Esophagus squamous epithelium (tissue), 4 donors: ENCODE measurements around the gene VSTM5.

Experiments
- CTCF ChIP-seq, 6 experiments: fragments of 450-650 bp in 4 of 6; fragments of 200-600 bp in 2 of 6; sonication (generic) in 2 of 6; IDR thresholded peaks; one replicate each; pipeline ENCODE4 v1.5.1; 2016 to 2019; ENCODE audit warnings: antibody characterized with exemption in 6 of 6, mild to moderate bottlenecking in 4 of 6, moderate library complexity in 4 of 6
- POLR2A ChIP-seq, 4 donors: fragments of 450-650 bp; IDR thresholded peaks; one replicate each; pipeline ENCODE4 v1.6.1; 2017; ENCODE audit warnings: antibody characterized with exemption in 4 of 4, mild to moderate bottlenecking in 4 of 4, moderate library complexity in 3 of 4

DNA sequence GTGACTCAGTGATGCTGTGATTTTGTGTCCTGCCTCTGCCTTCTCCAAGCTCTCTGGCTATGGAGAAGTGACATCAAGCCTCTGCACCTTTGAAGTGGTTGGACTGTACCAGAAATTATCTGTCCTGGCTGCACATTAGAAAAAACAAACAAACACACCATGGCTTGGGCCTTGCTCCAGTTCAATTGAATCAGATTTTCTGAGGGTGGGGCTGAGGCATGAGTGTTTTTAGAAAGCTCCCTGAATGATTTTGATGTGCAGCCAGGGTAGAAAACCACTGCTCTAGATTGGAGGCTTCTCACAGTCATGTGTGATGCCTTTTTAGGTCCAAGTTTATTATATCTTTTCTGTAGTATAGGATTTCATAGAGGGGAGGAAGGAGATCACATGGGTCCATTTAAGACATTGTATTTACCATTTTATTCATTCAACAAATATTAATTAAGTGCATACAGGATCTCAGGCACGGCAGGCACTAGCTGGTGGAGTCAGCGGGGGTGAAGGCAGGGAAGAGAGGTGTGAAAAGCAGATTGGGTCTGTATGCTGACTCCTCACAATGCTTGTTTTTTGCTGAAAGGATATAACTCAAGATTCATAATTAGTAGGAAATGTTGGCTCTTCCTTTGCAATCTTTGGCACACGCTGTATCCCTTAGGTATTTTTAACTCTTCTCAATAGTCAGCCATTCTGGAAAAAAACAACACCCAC lies 7.1 kb upstream of the VSTM5 start:
- TF ChIP-seq CTCF (IDR thresholded peaks at IDR 0.05) = no peak
- TF ChIP-seq POLR2A (IDR thresholded peaks at IDR 0.05) = no peak
